Measurements from ENCODE around the gene ECD.
A peak's percentile ranks its signal among the peaks of the same experiment; 100 is the strongest.
"Not testable (repeated sequence)": the region's sequence is repeated elsewhere in the genome, so short reads cannot be mapped to it uniquely, and the experiment has no call there.

Gene ECD

GRCh38 chr10:73116017-73116416 lies 51.8 kb downstream of the ECD start:
- no peak for DNase-seq (ENCODE audit: low read depth, low spot score)
- no peak for TF ChIP-seq ZNF274 (IDR thresholded peaks at IDR 0.05; ENCODE audit: low read depth, low read length)
- no peak for TF ChIP-seq YY1 (IDR thresholded peaks at IDR 0.05; ENCODE audit: insufficient read depth, insufficient read length)
- no peak for TF ChIP-seq SUZ12 (IDR thresholded peaks at IDR 0.05; ENCODE audit: extremely low read depth, insufficient read depth, insufficient read length)
- H3K4me3 ChIP-seq (ENCODE audit: insufficient read length, low read depth): no peak overlapping the region
- H3K9ac ChIP-seq (ENCODE audit: insufficient read length, low read depth): no peak overlapping the region
- H3K4me1 ChIP-seq (ENCODE audit: insufficient read depth, insufficient read length): no peaks in the 10 kb centered on the region
- H3K36me3 ChIP-seq (ENCODE audit: insufficient read depth, insufficient read length, low read length): no peaks in the 10 kb centered on the region
- H3K9me3 ChIP-seq (ENCODE audit: insufficient read depth, low read length): no peaks in the 10 kb centered on the region
- H3K27me3 ChIP-seq (ENCODE audit: insufficient read depth, insufficient read length): no peaks in the 10 kb centered on the region

- no peak for DNase-seq (ENCODE audit: low read depth, low spot score)
- Histone ChIP-seq H3K9ac (ENCODE audit: insufficient read length, low read depth) (no peak overlapping the region), H3K9me3 (ENCODE audit: insufficient read depth, low read length) (peaks cover 14% of the 10 kb centered on the region; the same call in 1 of the 2 replicates), H3K4me1 (ENCODE audit: insufficient read depth, insufficient read length) (no peaks in the 10 kb centered on the region), H3K4me3 (ENCODE audit: insufficient read length, low read depth) (no peak overlapping the region), H3K27me3 (ENCODE audit: insufficient read depth, insufficient read length) (no peaks in the 10 kb centered on the region), H3K36me3 (ENCODE audit: insufficient read depth, insufficient read length, low read length) (peaks cover 10% of the 10 kb centered on the region)
- no peak for TF ChIP-seq ZNF274 (IDR thresholded peaks at IDR 0.05; ENCODE audit: low read depth, low read length)
- TF ChIP-seq YY1 (IDR thresholded peaks at IDR 0.05; ENCODE audit: insufficient read depth, insufficient read length): no peak
- TF ChIP-seq SUZ12 (IDR thresholded peaks at IDR 0.05; ENCODE audit: extremely low read depth, insufficient read depth, insufficient read length): no peak
Measured at GRCh38 chr10:73113551-73113950, 54.3 kb downstream of the ECD start.

- peaks cover 14% of the 10 kb centered on the region; the same call in 1 of the 2 replicates for H3K9me3 ChIP-seq (ENCODE audit: insufficient read depth, low read length)
- H3K36me3 ChIP-seq (ENCODE audit: insufficient read depth, insufficient read length, low read length): peaks cover 10% of the 10 kb centered on the region
- H3K9ac ChIP-seq (ENCODE audit: insufficient read length, low read depth); H3K4me1 ChIP-seq (ENCODE audit: insufficient read depth, insufficient read length); DNase-seq (ENCODE audit: low read depth, low spot score); H3K4me3 ChIP-seq (ENCODE audit: insufficient read length, low read depth); H3K27me3 ChIP-seq (ENCODE audit: insufficient read depth, insufficient read length): not testable (repeated sequence)
Measured at GRCh38 chr10:73112032-73112431, 55.8 kb downstream of the ECD start.

- Histone ChIP-seq H3K9ac (ENCODE audit: insufficient read length, low read depth) (peak within 1 kb of the TSS; percentile 62), H3K4me3 (ENCODE audit: insufficient read length, low read depth) (peak within 1 kb of the TSS; percentile 45), H3K27me3 (ENCODE audit: insufficient read depth, insufficient read length) (no peaks in the 10 kb centered on the region), H3K9me3 (ENCODE audit: insufficient read depth, low read length) (peaks cover 14% of the 10 kb centered on the region; the same call in 1 of the 2 replicates), H3K4me1 (ENCODE audit: insufficient read depth, insufficient read length) (no peaks in the 10 kb centered on the region), H3K36me3 (ENCODE audit: insufficient read depth, insufficient read length, low read length) (peaks cover 10% of the 10 kb centered on the region)
- no peak for DNase-seq (ENCODE audit: low read depth, low spot score)
- TF ChIP-seq SUZ12 (IDR thresholded peaks at IDR 0.05; ENCODE audit: extremely low read depth, insufficient read depth, insufficient read length) (no peak), YY1 (IDR thresholded peaks at IDR 0.05; ENCODE audit: insufficient read depth, insufficient read length) (peak; percentile 42)
Measured at GRCh38 chr10:73110345-73110849, 57.4 kb downstream of the ECD start, which contains the start of gene NUDT13. NUDT13 (plus strand) TSS chr10:73110455; CDS start chr10:73114366, 3,911 bp downstream.

DNA sequence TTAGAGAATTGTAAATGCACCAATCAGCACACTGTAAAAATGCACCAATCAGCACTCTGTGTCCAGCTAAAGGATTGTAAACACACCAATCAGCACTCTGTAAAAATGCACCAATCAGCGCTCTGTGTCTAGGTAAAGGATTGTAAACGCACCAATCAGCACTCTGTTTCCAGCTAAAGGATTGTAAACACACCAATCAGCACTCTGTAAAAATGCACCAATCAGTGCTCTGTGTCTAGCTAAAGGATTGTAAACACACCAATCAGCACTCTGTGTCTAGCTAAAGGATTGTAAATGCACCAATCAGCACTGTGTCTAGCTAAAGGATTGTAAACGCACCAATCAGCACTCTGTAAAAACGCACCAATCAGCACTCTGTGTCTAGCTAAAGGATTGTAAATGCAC lies 58.6 kb downstream of the ECD start:
- DNase-seq (ENCODE audit: low read depth, low spot score); H3K4me3 ChIP-seq (ENCODE audit: insufficient read length, low read depth); H3K27me3 ChIP-seq (ENCODE audit: insufficient read depth, insufficient read length); H3K9ac ChIP-seq (ENCODE audit: insufficient read length, low read depth); H3K4me1 ChIP-seq (ENCODE audit: insufficient read depth, insufficient read length): not testable (repeated sequence)
- Histone ChIP-seq H3K9me3 (ENCODE audit: insufficient read depth, low read length) (peaks cover 14% of the 10 kb centered on the region; the same call in 1 of the 2 replicates), H3K36me3 (ENCODE audit: insufficient read depth, insufficient read length, low read length) (peaks cover 10% of the 10 kb centered on the region)

DNA sequence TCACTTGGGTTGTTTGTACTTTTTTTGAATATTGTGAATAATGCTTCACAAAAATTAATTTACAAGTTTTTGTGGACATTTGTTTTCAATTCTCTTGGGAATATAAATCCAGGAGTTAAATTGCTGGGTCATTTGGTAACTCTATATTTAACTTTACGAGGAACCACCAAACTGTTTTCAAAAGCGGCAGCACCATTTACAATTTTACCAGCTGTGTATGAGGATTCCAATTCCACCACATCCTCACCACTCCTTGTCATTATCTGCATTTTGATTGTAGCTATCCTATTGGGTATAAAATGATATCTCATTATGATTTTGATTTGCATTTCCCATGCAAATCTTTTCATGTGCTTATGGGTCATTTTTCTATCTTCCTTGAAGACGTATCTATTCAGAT lies 61.5 kb downstream of the ECD start:
- Histone ChIP-seq H3K36me3 (ENCODE audit: insufficient read depth, insufficient read length, low read length) (peaks cover 14% of the 10 kb centered on the region), H3K4me3 (ENCODE audit: insufficient read length, low read depth) (no peak overlapping the region), H3K4me1 (ENCODE audit: insufficient read depth, insufficient read length) (no peaks in the 10 kb centered on the region), H3K9me3 (ENCODE audit: insufficient read depth, low read length) (peaks cover 14% of the 10 kb centered on the region; the same call in 1 of the 2 replicates), H3K9ac (ENCODE audit: insufficient read length, low read depth) (no peak overlapping the region), H3K27me3 (ENCODE audit: insufficient read depth, insufficient read length) (no peaks in the 10 kb centered on the region)
- TF ChIP-seq ZNF274 (IDR thresholded peaks at IDR 0.05; ENCODE audit: low read depth, low read length): no peak
- TF ChIP-seq YY1 (IDR thresholded peaks at IDR 0.05; ENCODE audit: insufficient read depth, insufficient read length): no peak
- DNase-seq (ENCODE audit: low read depth, low spot score): no peak

- Histone ChIP-seq H3K4me1 (ENCODE audit: insufficient read depth, insufficient read length) (no peaks in the 10 kb centered on the region), H3K27me3 (ENCODE audit: insufficient read depth, insufficient read length) (no peaks in the 10 kb centered on the region), H3K36me3 (ENCODE audit: insufficient read depth, insufficient read length, low read length) (peaks cover 4% of the 10 kb centered on the region), H3K9ac (ENCODE audit: insufficient read length, low read depth) (no peak overlapping the region), H3K9me3 (ENCODE audit: insufficient read depth, low read length) (no peaks in the 10 kb centered on the region), H3K4me3 (ENCODE audit: insufficient read length, low read depth) (no peak overlapping the region)
- no peak for DNase-seq (ENCODE audit: low read depth, low spot score)
- TF ChIP-seq YY1 (IDR thresholded peaks at IDR 0.05; ENCODE audit: insufficient read depth, insufficient read length) (no peak), SUZ12 (IDR thresholded peaks at IDR 0.05; ENCODE audit: extremely low read depth, insufficient read depth, insufficient read length) (no peak), ZNF274 (IDR thresholded peaks at IDR 0.05; ENCODE audit: low read depth, low read length) (no peak)
Measured at GRCh38 chr10:73099141-73099540, 68.7 kb downstream of the ECD start.

DNA sequence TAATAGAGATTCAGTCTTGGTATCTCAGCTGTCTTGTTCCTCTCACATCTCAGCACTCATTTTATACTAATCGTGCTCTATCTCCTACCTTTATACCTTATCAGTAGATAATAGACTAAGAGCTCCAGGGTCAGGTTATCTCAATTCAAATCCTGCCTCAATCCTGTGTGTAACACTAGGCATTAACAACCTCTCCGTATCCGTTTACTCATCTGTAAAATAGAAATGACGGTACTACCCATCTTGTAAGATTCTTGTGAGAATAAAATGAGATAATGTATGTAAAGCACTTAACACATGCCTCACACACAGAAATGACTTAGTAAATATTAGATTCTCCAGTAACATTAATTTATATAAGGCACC lies 70.5 kb downstream of the ECD start:
- no peaks in the 10 kb centered on the region for H3K27me3 ChIP-seq (ENCODE audit: insufficient read depth, insufficient read length)
- no peaks in the 10 kb centered on the region for H3K4me1 ChIP-seq (ENCODE audit: insufficient read depth, insufficient read length)
- H3K9me3 ChIP-seq (ENCODE audit: insufficient read depth, low read length): no peaks in the 10 kb centered on the region
- TF ChIP-seq SUZ12 (IDR thresholded peaks at IDR 0.05; ENCODE audit: extremely low read depth, insufficient read depth, insufficient read length): no peak
- no peak for TF ChIP-seq ZNF274 (IDR thresholded peaks at IDR 0.05; ENCODE audit: low read depth, low read length)
- TF ChIP-seq YY1 (IDR thresholded peaks at IDR 0.05; ENCODE audit: insufficient read depth, insufficient read length): no peak
- H3K9ac ChIP-seq (ENCODE audit: insufficient read length, low read depth): no peak overlapping the region
- DNase-seq (ENCODE audit: low read depth, low spot score): no peak
- peak overlapping the region; percentile 77 for H3K4me3 ChIP-seq (ENCODE audit: insufficient read length, low read depth)
- H3K36me3 ChIP-seq (ENCODE audit: insufficient read depth, insufficient read length, low read length): no peaks in the 10 kb centered on the region

Data from NT2/D1 (cell line).